Measurements from ENCODE around the gene CCDC88B.

DNA sequence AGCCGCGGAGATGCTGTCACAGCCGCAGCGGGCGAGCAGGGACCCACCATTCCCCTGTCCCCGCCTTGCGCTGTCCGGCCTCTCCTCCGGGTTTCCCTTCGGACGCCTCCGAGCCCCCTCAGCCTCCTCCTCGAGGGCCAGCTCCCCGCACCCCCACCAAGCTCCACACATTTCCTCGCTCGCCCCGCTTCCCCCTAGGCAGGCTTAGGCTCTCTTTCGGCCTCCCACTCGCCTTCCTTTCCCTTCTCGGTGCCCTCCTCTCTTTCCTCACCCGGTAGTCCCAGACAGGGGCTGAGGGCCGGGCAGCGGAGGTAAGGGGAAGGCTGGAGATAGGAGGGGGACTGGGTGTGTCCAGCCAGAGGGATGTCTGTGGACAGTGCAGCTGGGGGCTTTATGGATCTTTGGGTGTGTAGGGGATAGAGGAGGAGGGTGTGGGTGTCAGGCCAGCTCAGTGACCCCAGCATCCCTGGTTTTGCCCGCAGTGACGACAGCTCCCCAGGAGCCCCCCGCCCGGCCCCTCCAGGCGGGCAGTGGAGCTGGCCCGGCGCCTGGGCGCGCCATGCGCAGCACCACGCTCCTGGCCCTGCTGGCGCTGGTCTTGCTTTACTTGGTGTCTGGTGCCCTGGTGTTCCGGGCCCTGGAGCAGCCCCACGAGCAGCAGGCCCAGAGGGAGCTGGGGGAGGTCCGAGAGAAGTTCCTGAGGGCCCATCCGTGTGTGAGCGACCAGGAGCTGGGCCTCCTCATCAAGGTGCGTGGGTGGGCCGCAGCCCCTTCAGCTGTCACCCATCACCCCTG lies 47.3 kb upstream of the CCDC88B start:
- TF ChIP-seq, protein P1, sequence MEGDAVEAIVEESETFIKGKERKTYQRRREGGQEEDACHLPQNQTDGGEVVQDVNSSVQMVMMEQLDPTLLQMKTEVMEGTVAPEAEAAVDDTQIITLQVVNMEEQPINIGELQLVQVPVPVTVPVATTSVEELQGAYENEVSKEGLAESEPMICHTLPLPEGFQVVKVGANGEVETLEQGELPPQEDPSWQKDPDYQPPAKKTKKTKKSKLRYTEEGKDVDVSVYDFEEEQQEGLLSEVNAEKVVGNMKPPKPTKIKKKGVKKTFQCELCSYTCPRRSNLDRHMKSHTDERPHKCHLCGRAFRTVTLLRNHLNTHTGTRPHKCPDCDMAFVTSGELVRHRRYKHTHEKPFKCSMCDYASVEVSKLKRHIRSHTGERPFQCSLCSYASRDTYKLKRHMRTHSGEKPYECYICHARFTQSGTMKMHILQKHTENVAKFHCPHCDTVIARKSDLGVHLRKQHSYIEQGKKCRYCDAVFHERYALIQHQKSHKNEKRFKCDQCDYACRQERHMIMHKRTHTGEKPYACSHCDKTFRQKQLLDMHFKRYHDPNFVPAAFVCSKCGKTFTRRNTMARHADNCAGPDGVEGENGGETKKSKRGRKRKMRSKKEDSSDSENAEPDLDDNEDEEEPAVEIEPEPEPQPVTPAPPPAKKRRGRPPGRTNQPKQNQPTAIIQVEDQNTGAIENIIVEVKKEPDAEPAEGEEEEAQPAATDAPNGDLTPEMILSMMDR (IDR thresholded peaks at IDR 0.05; ENCODE audit: poor library complexity, severe bottlenecking), result no peak
- TF ChIP-seq, protein P2, sequence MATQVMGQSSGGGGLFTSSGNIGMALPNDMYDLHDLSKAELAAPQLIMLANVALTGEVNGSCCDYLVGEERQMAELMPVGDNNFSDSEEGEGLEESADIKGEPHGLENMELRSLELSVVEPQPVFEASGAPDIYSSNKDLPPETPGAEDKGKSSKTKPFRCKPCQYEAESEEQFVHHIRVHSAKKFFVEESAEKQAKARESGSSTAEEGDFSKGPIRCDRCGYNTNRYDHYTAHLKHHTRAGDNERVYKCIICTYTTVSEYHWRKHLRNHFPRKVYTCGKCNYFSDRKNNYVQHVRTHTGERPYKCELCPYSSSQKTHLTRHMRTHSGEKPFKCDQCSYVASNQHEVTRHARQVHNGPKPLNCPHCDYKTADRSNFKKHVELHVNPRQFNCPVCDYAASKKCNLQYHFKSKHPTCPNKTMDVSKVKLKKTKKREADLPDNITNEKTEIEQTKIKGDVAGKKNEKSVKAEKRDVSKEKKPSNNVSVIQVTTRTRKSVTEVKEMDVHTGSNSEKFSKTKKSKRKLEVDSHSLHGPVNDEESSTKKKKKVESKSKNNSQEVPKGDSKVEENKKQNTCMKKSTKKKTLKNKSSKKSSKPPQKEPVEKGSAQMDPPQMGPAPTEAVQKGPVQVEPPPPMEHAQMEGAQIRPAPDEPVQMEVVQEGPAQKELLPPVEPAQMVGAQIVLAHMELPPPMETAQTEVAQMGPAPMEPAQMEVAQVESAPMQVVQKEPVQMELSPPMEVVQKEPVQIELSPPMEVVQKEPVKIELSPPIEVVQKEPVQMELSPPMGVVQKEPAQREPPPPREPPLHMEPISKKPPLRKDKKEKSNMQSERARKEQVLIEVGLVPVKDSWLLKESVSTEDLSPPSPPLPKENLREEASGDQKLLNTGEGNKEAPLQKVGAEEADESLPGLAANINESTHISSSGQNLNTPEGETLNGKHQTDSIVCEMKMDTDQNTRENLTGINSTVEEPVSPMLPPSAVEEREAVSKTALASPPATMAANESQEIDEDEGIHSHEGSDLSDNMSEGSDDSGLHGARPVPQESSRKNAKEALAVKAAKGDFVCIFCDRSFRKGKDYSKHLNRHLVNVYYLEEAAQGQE (IDR thresholded peaks at IDR 0.05; ENCODE audit: borderline replicate concordance), result no peak
- TF ChIP-seq EZH2 (IDR thresholded peaks at IDR 0.05; ENCODE audit: borderline replicate concordance, insufficient read depth, low read length, poor library complexity, severe bottlenecking) (no peak), POLR2AphosphoS5 (IDR thresholded peaks at IDR 0.05) (no peak), MXI1 (conservative IDR thresholded peaks at IDR 0.05; ENCODE audit: poor library complexity, severe bottlenecking) (no peak), SMC3 (conservative IDR thresholded peaks at IDR 0.05; ENCODE audit: poor library complexity) (no peak), RAD21 (conservative IDR thresholded peaks at IDR 0.05) (no peak), EP300 (conservative IDR thresholded peaks at IDR 0.05; ENCODE audit: poor library complexity, severe bottlenecking) (no peak)

Measured in neural cell (in vitro differentiated cells).